HepG2 (cell line): ENCODE measurements around the gene GSG1.

Experiments
- FOXM1 ChIP-seq: sonication (generic); formaldehyde crosslinking; IDR thresholded peaks from 2 replicates; pipeline ENCODE4 v1.5.0; 2020; ENCODE audit warnings: missing genetic modification reagents
- MYC ChIP-seq: sonication (generic); formaldehyde crosslinking; IDR thresholded peaks from 2 replicates; pipeline ENCODE4 v1.9.0; 2021; ENCODE audit warnings: missing genetic modification reagents, borderline replicate concordance
- NFE2L1 ChIP-seq: sonication (generic); formaldehyde crosslinking; IDR thresholded peaks from 2 replicates; pipeline ENCODE4 v1.4.0; 2020; ENCODE audit warnings: missing genetic modification reagents, mild to moderate bottlenecking, borderline replicate concordance
- NFIC ChIP-seq: IDR thresholded peaks from 2 replicates; pipeline ENCODE4 v1.6.1; 2012; ENCODE audit warnings: mild to moderate bottlenecking, low read length, inconsistent platforms
- SOX6 ChIP-seq, 2 experiments: fragments of 450-650 bp in 1 of 2; sonication (generic) in 1 of 2; formaldehyde crosslinking in 1 of 2; IDR thresholded peaks; 2 replicates each; pipeline versions ENCODE4 v1.4.0 to v1.6.1; 2017 to 2020; ENCODE audit warnings: antibody characterized with exemption in 1 of 2, mild to moderate bottlenecking in 1 of 2, missing genetic modification reagents in 1 of 2
- TARDBP ChIP-seq: sonication (generic); formaldehyde crosslinking; IDR thresholded peaks from 2 replicates; pipeline ENCODE4 v1.8.0; 2022; ENCODE audit warnings: mild to moderate bottlenecking, missing genetic modification reagents
- ZNF256 ChIP-seq: sonication (generic); formaldehyde crosslinking; conservative IDR thresholded peaks from 2 replicates; pipeline ENCODE4 v1.4.0; 2020; ENCODE audit warnings: missing genetic modification reagents
- ZNF468 ChIP-seq: sonication (generic); formaldehyde crosslinking; IDR thresholded peaks from 2 replicates; pipeline ENCODE4 v1.8.0; 2022; ENCODE audit warnings: mild to moderate bottlenecking, moderate library complexity, missing genetic modification reagents
- TF ChIP-seq, protein P1 (sequence below): sonication (generic); formaldehyde crosslinking; IDR thresholded peaks from 2 replicates; pipeline ENCODE4 v1.5.0; 2020; ENCODE audit warnings: mild to moderate bottlenecking, missing genetic modification reagents, moderate library complexity
- TF ChIP-seq, protein P2 (sequence below): sonication (generic); formaldehyde crosslinking; IDR thresholded peaks from 2 replicates; pipeline ENCODE4 v1.5.0; 2020; ENCODE audit warnings: missing genetic modification reagents, mild to moderate bottlenecking, borderline replicate concordance
- TF ChIP-seq, protein P3 (sequence below): sonication (generic); formaldehyde crosslinking; IDR thresholded peaks from 2 replicates; pipeline ENCODE4 v1.5.1; 2020; ENCODE audit warnings: mild to moderate bottlenecking, missing genetic modification reagents, moderate library complexity
- TF ChIP-seq, protein P4 (sequence below): sonication (generic); formaldehyde crosslinking; IDR thresholded peaks from 2 replicates; pipeline ENCODE4 v1.9.0; 2022; ENCODE audit warnings: missing genetic modification reagents, mild to moderate bottlenecking, borderline replicate concordance

DNA sequence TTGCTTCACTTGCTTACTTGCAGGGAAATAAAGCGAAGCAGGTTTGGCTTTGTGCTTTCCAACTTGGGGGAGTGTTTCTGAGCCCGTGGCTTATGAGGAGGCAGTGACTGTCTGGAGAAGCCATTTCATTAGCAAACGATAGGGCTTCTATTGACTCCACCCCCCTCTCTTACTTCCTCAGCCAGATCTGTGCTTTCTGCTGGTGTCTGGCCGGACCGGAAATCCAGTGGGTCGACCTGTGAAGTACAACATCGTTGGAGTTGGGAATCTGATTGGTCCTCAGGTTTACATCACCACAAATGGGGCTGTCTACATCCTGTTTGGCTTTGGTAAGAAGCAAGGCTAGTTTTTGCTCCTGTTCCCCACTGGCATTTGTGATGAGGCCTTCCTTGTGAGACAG lies 37.0 kb downstream of the GSG1 start:
- TF ChIP-seq, protein P1, sequence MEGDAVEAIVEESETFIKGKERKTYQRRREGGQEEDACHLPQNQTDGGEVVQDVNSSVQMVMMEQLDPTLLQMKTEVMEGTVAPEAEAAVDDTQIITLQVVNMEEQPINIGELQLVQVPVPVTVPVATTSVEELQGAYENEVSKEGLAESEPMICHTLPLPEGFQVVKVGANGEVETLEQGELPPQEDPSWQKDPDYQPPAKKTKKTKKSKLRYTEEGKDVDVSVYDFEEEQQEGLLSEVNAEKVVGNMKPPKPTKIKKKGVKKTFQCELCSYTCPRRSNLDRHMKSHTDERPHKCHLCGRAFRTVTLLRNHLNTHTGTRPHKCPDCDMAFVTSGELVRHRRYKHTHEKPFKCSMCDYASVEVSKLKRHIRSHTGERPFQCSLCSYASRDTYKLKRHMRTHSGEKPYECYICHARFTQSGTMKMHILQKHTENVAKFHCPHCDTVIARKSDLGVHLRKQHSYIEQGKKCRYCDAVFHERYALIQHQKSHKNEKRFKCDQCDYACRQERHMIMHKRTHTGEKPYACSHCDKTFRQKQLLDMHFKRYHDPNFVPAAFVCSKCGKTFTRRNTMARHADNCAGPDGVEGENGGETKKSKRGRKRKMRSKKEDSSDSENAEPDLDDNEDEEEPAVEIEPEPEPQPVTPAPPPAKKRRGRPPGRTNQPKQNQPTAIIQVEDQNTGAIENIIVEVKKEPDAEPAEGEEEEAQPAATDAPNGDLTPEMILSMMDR (CRISPR knock-in tag) = no peak
- TF ChIP-seq SOX6 (IDR thresholded peaks at IDR 0.05) (no peak), SOX6 (CRISPR knock-in tag; IDR thresholded peaks at IDR 0.05) (no peak), MYC (CRISPR knock-in tag) (no peak), NFE2L1 (no peak), FOXM1 (CRISPR knock-in tag) (no peak), ZNF256 (CRISPR knock-in tag) (no peak), ZNF468 (CRISPR knock-in tag) (no peak), TARDBP (no peak), NFIC (no peak)
- TF ChIP-seq, protein P2, sequence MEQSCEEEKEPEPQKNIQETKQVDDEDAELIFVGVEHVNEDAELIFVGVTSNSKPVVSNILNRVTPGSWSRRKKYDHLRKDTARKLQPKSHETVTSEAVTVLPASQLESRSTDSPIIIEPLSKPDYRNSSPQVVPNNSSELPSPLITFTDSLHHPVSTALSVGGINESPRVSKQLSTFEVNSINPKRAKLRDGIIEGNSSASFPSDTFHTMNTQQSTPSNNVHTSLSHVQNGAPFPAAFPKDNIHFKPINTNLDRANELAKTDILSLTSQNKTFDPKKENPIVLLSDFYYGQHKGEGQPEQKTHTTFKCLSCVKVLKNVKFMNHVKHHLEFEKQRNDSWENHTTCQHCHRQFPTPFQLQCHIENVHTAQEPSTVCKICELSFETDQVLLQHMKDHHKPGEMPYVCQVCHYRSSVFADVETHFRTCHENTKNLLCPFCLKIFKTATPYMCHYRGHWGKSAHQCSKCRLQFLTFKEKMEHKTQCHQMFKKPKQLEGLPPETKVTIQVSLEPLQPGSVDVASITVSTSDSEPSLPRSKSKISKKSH = no peak
- TF ChIP-seq, protein P3, sequence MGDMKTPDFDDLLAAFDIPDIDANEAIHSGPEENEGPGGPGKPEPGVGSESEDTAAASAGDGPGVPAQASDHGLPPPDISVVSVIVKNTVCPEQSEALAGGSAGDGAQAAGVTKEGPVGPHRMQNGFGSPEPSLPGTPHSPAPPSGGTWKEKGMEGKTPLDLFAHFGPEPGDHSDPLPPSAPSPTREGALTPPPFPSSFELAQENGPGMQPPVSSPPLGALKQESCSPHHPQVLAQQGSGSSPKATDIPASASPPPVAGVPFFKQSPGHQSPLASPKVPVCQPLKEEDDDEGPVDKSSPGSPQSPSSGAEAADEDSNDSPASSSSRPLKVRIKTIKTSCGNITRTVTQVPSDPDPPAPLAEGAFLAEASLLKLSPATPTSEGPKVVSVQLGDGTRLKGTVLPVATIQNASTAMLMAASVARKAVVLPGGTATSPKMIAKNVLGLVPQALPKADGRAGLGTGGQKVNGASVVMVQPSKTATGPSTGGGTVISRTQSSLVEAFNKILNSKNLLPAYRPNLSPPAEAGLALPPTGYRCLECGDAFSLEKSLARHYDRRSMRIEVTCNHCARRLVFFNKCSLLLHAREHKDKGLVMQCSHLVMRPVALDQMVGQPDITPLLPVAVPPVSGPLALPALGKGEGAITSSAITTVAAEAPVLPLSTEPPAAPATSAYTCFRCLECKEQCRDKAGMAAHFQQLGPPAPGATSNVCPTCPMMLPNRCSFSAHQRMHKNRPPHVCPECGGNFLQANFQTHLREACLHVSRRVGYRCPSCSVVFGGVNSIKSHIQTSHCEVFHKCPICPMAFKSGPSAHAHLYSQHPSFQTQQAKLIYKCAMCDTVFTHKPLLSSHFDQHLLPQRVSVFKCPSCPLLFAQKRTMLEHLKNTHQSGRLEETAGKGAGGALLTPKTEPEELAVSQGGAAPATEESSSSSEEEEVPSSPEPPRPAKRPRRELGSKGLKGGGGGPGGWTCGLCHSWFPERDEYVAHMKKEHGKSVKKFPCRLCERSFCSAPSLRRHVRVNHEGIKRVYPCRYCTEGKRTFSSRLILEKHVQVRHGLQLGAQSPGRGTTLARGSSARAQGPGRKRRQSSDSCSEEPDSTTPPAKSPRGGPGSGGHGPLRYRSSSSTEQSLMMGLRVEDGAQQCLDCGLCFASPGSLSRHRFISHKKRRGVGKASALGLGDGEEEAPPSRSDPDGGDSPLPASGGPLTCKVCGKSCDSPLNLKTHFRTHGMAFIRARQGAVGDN (CRISPR knock-in tag) = no peak
- TF ChIP-seq, protein P4, sequence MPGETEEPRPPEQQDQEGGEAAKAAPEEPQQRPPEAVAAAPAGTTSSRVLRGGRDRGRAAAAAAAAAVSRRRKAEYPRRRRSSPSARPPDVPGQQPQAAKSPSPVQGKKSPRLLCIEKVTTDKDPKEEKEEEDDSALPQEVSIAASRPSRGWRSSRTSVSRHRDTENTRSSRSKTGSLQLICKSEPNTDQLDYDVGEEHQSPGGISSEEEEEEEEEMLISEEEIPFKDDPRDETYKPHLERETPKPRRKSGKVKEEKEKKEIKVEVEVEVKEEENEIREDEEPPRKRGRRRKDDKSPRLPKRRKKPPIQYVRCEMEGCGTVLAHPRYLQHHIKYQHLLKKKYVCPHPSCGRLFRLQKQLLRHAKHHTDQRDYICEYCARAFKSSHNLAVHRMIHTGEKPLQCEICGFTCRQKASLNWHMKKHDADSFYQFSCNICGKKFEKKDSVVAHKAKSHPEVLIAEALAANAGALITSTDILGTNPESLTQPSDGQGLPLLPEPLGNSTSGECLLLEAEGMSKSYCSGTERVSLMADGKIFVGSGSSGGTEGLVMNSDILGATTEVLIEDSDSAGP (CRISPR knock-in tag) = no peak
